Upper lobe of left lung (tissue), 6 donors: Measurements from ENCODE around the gene C20orf204. TPM values are rescaled to one million over a fixed set of nuclear protein-coding genes. Genes with fewer than 3 reads are reported as not detected.

ENCODE experiments used
- ATAC-seq, 2 donors: fragments of 200-7000 bp; cut with Tn5 transposase; one replicate each; pipeline ENCODE4 v1.9.1; 2022; ENCODE audit warnings: mild to moderate bottlenecking in 2 of 2, moderate library complexity in 2 of 2; ENCODE audit not compliant: low FRiP score in 2 of 2
- DNase-seq, 2 donors: peaks; one replicate each; pipeline ENCODE4 v3.0.0-alpha.2; 2019 to 2020
- H3K27ac ChIP-seq, 4 donors: fragments of 200-600 bp; sonication (generic); one replicate each; pipeline ENCODE4 v1.5.1; 2016 to 2019
- H3K27me3 ChIP-seq, 4 donors: fragments of 200-600 bp; sonication (generic); one replicate each; pipeline ENCODE4 v1.5.1; 2017 to 2019
- H3K36me3 ChIP-seq, 4 donors: fragments of 200-600 bp; sonication (generic); one replicate each; pipeline ENCODE4 v1.5.1; 2016 to 2019
- H3K4me1 ChIP-seq, 4 donors: fragments of 200-600 bp; sonication (generic); one replicate each; pipeline ENCODE4 v1.5.1; 2018 to 2019
- H3K4me3 ChIP-seq, 4 donors: fragments of 200-600 bp; sonication (generic); one replicate each; pipeline ENCODE4 v1.5.1; 2017 to 2019; ENCODE audit warnings: mild to moderate bottlenecking in 2 of 4, moderate library complexity in 1 of 4
- H3K9me3 ChIP-seq, 4 donors: fragments of 200-600 bp; sonication (generic); one replicate each; pipeline ENCODE4 v1.5.1; 2018 to 2019
- EP300 ChIP-seq, 4 donors: sonication (generic); formaldehyde crosslinking; IDR thresholded peaks; one replicate each; pipeline ENCODE4 v1.5.1; 2017; ENCODE audit warnings: antibody characterized with exemption in 4 of 4, control low read depth in 2 of 4
- POLR2A ChIP-seq, 4 donors: fragments of 450-650 bp; IDR thresholded peaks; one replicate each; pipeline ENCODE4 v1.5.1; 2016 to 2017; ENCODE audit warnings: antibody characterized with exemption in 4 of 4, mild to moderate bottlenecking in 2 of 4
- POLR2AphosphoS5 ChIP-seq, 2 donors: sonication (generic); formaldehyde crosslinking; IDR thresholded peaks; one replicate each; pipeline ENCODE4 v1.5.1; 2017; ENCODE audit warnings: antibody characterized with exemption in 2 of 2
- WGBS, 2 donors: methylation state at CpG; one replicate each; pipeline ENCODE4 v1.1.5; 2017 to 2018; 5-methylcytosine and 5-hydroxymethylcytosine counted together
- total RNA-seq, 6 donors: library from RNA; depleted of rRNA in 4 of 6; stranded (reverse); fragments of >200 nt in 4 of 6; gene quantifications; one replicate each; pipeline versions ENCODE4 v1.1.0 to v1.2.1, GENCODE V29; 2016 to 2021
- TF ChIP-seq, protein P1 (sequence below), 6 experiments: fragments of 450-650 bp in 4 of 6; fragments of 200-600 bp in 2 of 6; sonication (generic) in 2 of 6; IDR thresholded peaks; one replicate each; pipeline ENCODE4 v1.5.1; 2016 to 2019; ENCODE audit warnings: antibody characterized with exemption in 6 of 6
- donor health status: DM: no; HTN: no; CAD: no; lungs with moderate emphysema.
- donor health status: DM: no; HTN: yes; CAD: no; lungs with severe emphysema.

C20orf204 gene
- total RNA-seq, 6 donors from 2014 or later: 0.44 to 2.3 (median 1.7) TPM

DNA sequence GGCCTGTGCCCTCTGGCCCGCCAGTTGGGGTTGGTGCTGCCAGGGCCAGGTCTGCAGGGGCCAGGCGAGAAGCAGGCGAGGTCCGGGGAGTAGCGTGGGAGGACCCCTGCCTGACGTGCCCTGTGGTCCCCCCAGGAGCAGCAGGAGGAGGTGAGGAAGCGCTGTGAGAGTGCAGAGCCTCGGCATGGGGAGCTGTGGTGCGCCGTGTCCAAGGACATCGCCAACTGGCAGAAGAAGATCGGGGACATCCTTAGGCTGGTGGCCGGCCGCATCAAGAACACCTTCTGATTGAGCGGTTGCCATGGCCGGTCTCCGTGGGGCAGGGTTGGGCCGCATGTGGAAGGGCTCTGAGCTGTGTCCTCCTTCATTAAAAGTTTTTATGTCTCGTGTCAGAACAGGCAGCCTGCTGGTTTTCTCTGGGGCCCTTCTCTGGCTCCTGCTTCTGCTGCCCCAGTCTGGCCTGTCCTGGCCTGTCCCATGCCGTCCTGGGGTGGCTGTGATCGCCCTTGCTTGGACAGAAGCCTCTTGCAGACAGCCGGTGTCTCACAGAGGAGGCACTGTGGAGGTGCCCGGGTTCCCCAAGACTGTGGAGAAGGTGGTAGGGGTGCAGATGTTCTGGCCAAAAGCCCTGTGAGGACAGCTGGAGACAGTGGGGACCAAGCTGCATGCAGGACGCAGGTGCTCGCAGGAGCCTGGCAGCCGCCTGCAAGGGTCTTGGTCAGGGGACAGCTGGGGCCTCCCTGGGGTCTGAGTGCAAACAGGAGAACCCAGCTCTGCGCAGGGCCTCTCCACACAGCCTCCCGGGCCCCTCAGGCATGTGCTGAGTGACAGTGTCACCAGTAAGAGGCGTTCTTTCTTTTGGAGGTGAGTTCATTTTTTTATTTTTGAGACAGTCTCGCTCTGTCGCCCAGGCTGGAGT, 3.0 kb upstream of the C20orf204 start:
- WGBS, 2 donors: 95 to 96% methylated on average over 25 to 30 of the region's 31 CpGs
- Histone ChIP-seq H3K36me3 (peaks cover 17 to 77% (median 60%) of the 10 kb centered on the region in 4 donors), H3K4me1 (peaks cover 4 to 8% (median 6%) of the 10 kb centered on the region in 4 donors), H3K27ac (no peak overlapping the region), H3K9me3 (no peaks in the 10 kb centered on the region), H3K27me3 (peaks cover 0 to 6% (median 2%) of the 10 kb centered on the region in 4 donors), H3K4me3 (no peak overlapping the region)
- DNase-seq (peak in 1 of 2 donors; percentile 66), ATAC-seq (no peak)
- no peak for TF ChIP-seq EP300 (IDR thresholded peaks at IDR 0.05)
- no peak for TF ChIP-seq POLR2AphosphoS5 (IDR thresholded peaks at IDR 0.05)
- TF ChIP-seq, protein P1, sequence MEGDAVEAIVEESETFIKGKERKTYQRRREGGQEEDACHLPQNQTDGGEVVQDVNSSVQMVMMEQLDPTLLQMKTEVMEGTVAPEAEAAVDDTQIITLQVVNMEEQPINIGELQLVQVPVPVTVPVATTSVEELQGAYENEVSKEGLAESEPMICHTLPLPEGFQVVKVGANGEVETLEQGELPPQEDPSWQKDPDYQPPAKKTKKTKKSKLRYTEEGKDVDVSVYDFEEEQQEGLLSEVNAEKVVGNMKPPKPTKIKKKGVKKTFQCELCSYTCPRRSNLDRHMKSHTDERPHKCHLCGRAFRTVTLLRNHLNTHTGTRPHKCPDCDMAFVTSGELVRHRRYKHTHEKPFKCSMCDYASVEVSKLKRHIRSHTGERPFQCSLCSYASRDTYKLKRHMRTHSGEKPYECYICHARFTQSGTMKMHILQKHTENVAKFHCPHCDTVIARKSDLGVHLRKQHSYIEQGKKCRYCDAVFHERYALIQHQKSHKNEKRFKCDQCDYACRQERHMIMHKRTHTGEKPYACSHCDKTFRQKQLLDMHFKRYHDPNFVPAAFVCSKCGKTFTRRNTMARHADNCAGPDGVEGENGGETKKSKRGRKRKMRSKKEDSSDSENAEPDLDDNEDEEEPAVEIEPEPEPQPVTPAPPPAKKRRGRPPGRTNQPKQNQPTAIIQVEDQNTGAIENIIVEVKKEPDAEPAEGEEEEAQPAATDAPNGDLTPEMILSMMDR (IDR thresholded peaks at IDR 0.05): no peak
- no peak for TF ChIP-seq POLR2A (IDR thresholded peaks at IDR 0.05)

DNA sequence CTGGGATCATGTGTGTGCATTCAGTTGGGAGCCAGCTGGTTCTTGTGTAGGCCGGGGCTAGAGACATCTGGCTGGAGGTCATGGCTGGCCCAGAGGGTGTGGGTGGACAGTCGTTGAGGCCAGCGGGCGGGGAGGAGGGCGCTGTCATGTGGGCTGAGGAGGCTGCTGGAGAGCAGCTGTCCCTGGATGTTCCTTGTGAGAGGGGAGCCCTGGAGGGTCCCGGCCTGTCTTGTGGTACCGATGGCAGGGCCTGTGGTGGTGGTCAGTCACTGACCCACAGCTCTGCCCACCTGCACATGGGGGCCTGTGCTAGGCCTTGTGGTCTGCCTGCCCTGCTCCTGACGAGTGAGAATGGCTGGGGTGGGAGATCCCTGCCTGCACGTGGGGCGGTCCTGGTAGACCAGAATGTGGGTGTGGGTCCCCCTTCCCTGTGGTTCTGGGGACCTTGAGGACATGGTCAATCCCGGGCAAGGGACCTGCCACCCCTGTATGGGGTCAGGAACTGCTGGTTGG, 1.9 kb upstream of the C20orf204 start:
- Histone ChIP-seq H3K27ac (no peak overlapping the region), H3K4me3 (no peak overlapping the region), H3K27me3 (peaks cover 0 to 10% (median 2%) of the 10 kb centered on the region in 4 donors), H3K9me3 (no peaks in the 10 kb centered on the region), H3K36me3 (peaks cover 17 to 66% (median 52%) of the 10 kb centered on the region in 4 donors), H3K4me1 (peaks cover 12 to 19% (median 16%) of the 10 kb centered on the region in 4 donors)
- WGBS, 2 donors: 83 to 88% methylated on average over 8 to 11 of the region's 11 CpGs
- no peak for TF ChIP-seq EP300 (IDR thresholded peaks at IDR 0.05)
- no peak for TF ChIP-seq POLR2A (IDR thresholded peaks at IDR 0.05)
- TF ChIP-seq POLR2AphosphoS5 (IDR thresholded peaks at IDR 0.05): no peak
- TF ChIP-seq, protein P1 (IDR thresholded peaks at IDR 0.05): no peak
- no peak for ATAC-seq
- peak in 1 of 2 donors; percentile 69 for DNase-seq

DNA sequence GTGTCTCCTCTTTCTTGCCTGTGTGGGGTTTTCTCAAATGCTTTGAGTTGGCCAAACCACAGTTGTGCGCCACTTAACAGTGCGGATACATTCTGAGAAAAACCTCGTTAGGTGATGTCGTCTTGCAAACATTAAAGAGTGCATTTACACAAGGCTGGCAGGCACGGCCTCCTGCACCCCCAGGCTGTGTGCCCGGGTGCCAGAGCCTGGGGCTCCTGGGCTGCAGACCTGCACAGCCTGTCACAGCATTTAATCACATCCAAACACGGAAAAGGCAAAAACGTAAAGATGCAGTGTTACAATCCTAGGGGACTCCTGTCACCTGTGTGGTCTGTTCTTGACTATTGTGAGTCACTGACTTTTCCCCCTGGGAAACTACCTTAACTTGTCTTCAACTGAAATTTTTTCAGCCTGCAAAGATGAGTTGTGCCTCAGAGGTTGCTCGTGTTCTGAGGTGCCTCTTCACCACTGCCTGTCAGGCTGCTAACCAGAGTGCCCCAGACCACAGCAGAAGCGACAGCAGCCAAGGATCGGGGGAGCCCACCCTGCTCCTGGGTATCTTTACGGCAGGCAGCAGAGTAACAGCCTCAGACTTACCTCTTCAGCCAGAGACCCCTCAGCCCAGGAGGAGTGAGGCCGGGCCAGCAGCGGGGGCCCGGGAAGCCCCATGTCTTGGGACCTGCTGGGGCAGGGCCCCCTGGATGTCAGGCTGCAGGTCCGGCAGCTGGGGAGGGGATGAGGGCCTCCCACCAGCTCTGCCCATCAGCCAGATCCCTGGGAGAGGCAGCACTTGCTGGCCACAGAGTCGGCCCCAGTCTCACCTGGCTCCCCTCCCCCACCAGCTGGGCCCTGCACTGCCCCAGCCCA, 683 bp upstream of the C20orf204 start:
- peak in 1 of 2 donors; percentile 62 for DNase-seq
- no peak overlapping the region for H3K27ac ChIP-seq
- TF ChIP-seq EP300 (IDR thresholded peaks at IDR 0.05): no peak
- no peak for TF ChIP-seq POLR2A (IDR thresholded peaks at IDR 0.05)
- TF ChIP-seq, protein P1 (IDR thresholded peaks at IDR 0.05): no peak
- no peak for TF ChIP-seq POLR2AphosphoS5 (IDR thresholded peaks at IDR 0.05)
- peaks cover 12 to 53% (median 40%) of the 10 kb centered on the region in 4 donors for H3K36me3 ChIP-seq
- H3K27me3 ChIP-seq: peaks cover 0 to 12% (median 5%) of the 10 kb centered on the region in 4 donors
- no peak overlapping the region for H3K4me3 ChIP-seq
- no peaks in the 10 kb centered on the region for H3K9me3 ChIP-seq
- no peak for ATAC-seq
- WGBS, 2 donors: 79 to 89% methylated on average over 13 to 15 of the region's 17 CpGs
- peaks cover 24 to 31% (median 27%) of the 10 kb centered on the region in 4 donors for H3K4me1 ChIP-seq

DNA sequence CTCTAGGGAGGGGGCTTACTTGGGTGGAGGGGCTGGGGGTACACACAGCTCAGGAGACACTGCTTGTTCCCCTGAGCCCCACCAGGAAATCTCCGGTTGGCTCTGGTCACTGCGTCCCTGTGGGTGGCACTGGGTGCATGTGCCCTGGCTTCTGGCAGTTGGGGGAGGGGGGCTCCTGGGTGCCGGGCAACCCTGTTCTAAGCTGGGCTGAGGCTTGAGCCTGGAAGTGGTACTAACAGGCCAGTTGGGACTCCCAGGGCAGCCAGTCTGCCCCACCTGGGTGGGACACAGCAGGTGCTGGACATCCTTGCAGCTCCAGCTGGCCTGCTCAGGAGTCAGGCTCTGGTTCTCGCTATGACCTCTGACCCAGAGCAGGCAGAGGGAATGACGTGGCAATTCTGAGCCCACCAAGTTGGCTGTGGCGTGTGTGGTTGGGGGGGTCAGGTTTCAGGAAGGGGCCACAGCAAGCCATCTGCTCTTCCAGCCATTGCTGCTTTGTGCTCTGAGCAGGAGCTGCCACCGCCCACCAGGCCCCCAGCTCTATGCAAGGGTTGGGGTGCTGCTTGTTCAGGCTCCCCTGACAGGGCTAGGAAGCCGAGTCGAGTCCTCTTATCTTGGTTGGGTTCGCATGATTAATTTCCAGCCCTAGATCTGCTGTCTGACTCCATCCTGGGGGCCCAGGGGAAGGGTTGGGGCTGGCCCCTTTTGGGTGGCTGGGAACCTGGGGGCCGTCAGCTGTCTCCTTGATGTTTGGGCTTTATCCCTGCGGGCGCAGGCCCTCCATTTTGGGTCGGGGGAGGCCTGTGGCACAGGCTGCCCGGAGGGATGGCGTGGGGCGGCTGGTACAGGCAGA, 590 bp downstream of the C20orf204 start:
- no peak for TF ChIP-seq POLR2A (IDR thresholded peaks at IDR 0.05)
- no peak for TF ChIP-seq EP300 (IDR thresholded peaks at IDR 0.05)
- TF ChIP-seq, protein P1 (IDR thresholded peaks at IDR 0.05): no peak
- TF ChIP-seq POLR2AphosphoS5 (IDR thresholded peaks at IDR 0.05): no peak
- H3K4me1 ChIP-seq: peaks cover 37 to 44% (median 39%) of the 10 kb centered on the region in 4 donors
- peaks cover 8 to 40% (median 30%) of the 10 kb centered on the region in 4 donors for H3K36me3 ChIP-seq
- ATAC-seq (no peak), DNase-seq (peak in 1 of 2 donors; percentile 60)
- H3K9me3 ChIP-seq: no peaks in the 10 kb centered on the region
- WGBS, 2 donors: 50 to 73% methylated on average over 2 to 16 of the region's 17 CpGs
- peaks cover 0 to 22% (median 9%) of the 10 kb centered on the region in 4 donors for H3K27me3 ChIP-seq
- no peak overlapping the region for H3K4me3 ChIP-seq
- no peak overlapping the region for H3K27ac ChIP-seq
